ENCODE results near the gene POMT1.

- no peak for TF ChIP-seq EZH2 (IDR thresholded peaks at IDR 0.05; ENCODE audit: low read depth, unreplicated experiment)
- TF ChIP-seq EZH2phosphoT487 (IDR thresholded peaks at IDR 0.05; ENCODE audit: unreplicated experiment), result no peak
- TF ChIP-seq, protein P1, sequence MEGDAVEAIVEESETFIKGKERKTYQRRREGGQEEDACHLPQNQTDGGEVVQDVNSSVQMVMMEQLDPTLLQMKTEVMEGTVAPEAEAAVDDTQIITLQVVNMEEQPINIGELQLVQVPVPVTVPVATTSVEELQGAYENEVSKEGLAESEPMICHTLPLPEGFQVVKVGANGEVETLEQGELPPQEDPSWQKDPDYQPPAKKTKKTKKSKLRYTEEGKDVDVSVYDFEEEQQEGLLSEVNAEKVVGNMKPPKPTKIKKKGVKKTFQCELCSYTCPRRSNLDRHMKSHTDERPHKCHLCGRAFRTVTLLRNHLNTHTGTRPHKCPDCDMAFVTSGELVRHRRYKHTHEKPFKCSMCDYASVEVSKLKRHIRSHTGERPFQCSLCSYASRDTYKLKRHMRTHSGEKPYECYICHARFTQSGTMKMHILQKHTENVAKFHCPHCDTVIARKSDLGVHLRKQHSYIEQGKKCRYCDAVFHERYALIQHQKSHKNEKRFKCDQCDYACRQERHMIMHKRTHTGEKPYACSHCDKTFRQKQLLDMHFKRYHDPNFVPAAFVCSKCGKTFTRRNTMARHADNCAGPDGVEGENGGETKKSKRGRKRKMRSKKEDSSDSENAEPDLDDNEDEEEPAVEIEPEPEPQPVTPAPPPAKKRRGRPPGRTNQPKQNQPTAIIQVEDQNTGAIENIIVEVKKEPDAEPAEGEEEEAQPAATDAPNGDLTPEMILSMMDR (conservative IDR thresholded peaks at IDR 0.05; ENCODE audit: low read depth in 2 of 2), result no peak
- TF ChIP-seq REST (IDR thresholded peaks at IDR 0.05; ENCODE audit: unreplicated experiment), result no peak
- TF ChIP-seq POLR2AphosphoS5 (IDR thresholded peaks at IDR 0.05; ENCODE audit: low read depth), result no peak
- no peak for TF ChIP-seq ZNF114 (CRISPR knock-in tag; IDR thresholded peaks at IDR 0.05)
- no peak for TF ChIP-seq ZNF331 (CRISPR knock-in tag; IDR thresholded peaks at IDR 0.05; ENCODE audit: low read depth)
- no peak for TF ChIP-seq JUNB (IDR thresholded peaks at IDR 0.05; ENCODE audit: unreplicated experiment)
Observed at GRCh38 chr9:131524665-131525315, 22.1 kb downstream of the POMT1 start.

All from GM23338 (cell line).